Measurements from ENCODE around the gene HEATR9. TPM values are rescaled to one million over a fixed set of nuclear protein-coding genes. Genes with fewer than 3 reads are reported as not detected.

The HEATR9 gene
- total RNA-seq, 2 experiments from 2014 or later: 0.38 to 0.70 TPM

DNA sequence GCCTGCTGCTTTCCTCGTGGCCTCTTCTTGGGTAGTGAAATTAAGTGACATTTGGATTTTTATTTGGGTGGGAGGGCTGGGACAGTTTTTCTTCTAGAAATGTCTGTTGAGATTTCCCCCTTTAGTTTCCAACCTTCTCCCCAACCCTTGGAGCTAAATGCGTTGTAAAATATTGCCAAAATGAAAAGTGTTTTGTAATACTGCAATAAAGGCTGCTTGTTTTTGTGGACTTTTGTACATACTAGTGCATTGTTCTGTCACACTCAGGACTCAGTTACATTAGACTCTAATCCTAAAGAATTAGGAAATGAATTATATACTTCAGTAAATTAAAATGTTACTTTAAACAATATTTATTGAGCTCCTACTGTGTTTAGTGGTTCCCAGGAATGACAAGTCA, 21.7 kb downstream of the HEATR9 start:
- Mint-ChIP-seq H3K4me1 (ENCODE audit: low read depth) (peaks cover 15% of the 10 kb centered on the region), H3K36me3 (ENCODE audit: low read depth) (peaks cover 58% of the 10 kb centered on the region), H3K27ac (no peak overlapping the region), H3K9me3 (no peaks in the 10 kb centered on the region), H3K27me3 (no peaks in the 10 kb centered on the region), H3K4me3 (no peak overlapping the region)
- ChIA-PET CTCF (interaction anchor here (1.0 to 4.5 kb wide), 9 partner anchors 9 to 226 kb away, joined by 3 to 23 read pairs (median 4); partner anchors contain the start of genes RDM1 and TAF15), POLR2A (interaction anchor here (0.6 to 1.9 kb wide), 4 partner anchors 10 to 96 kb away, joined by 3 to 6 read pairs (median 4); no protein-coding TSS in a partner anchor)
- no peak for DNase-seq
- intact Hi-C loops (cut with micrococcal nuclease): no loop called here
- no peak for ATAC-seq
- TF ChIP-seq, protein P1, sequence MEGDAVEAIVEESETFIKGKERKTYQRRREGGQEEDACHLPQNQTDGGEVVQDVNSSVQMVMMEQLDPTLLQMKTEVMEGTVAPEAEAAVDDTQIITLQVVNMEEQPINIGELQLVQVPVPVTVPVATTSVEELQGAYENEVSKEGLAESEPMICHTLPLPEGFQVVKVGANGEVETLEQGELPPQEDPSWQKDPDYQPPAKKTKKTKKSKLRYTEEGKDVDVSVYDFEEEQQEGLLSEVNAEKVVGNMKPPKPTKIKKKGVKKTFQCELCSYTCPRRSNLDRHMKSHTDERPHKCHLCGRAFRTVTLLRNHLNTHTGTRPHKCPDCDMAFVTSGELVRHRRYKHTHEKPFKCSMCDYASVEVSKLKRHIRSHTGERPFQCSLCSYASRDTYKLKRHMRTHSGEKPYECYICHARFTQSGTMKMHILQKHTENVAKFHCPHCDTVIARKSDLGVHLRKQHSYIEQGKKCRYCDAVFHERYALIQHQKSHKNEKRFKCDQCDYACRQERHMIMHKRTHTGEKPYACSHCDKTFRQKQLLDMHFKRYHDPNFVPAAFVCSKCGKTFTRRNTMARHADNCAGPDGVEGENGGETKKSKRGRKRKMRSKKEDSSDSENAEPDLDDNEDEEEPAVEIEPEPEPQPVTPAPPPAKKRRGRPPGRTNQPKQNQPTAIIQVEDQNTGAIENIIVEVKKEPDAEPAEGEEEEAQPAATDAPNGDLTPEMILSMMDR (IDR thresholded peaks at IDR 0.05): no peak

DNA sequence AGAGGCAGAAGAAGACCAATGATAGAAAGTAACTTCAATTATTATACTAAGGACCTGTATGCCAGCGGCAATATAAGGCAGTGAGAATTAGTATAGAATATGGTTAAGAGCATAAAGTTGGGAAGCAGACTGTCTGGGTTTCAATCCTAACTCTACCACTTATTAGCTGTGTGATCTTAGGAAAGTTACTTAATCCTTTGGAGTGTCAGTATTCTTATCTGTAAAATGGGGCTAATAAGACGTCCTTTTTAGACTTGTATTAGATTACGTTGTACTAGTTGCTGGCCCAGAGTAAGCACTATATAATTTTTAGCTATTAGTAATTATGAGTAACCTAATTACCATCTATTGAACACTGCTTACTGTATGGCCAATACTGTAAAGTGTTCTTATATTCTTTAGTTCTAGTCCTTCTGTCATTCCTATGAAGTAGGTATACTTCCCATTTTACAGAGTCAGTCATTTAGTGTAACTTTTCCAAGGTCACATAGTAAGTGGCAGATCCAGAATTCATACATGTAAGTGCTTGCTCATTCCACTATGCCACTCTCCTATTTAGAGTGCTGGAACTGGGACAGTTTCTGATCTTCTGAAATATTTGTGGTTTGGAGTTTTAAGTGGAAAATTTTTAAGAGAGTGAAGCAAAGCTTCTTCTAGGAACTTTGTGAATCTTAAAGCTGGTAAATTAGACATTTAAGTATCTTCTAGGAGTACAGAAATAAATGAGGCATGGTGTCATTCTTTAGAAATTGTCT, 22.5 kb downstream of the HEATR9 start:
- ChIA-PET CTCF (interaction anchor here (1.0 to 4.5 kb wide), 4 partner anchors 9 to 303 kb away, joined by 3 to 23 read pairs (median 5); no protein-coding TSS in a partner anchor), POLR2A (interaction anchor here (1.9 kb wide), 1 partner anchor 36 kb away, joined by 6 read pairs; no protein-coding TSS in a partner anchor)
- Mint-ChIP-seq H3K36me3 (ENCODE audit: low read depth) (peaks cover 61% of the 10 kb centered on the region), H3K4me1 (ENCODE audit: low read depth) (peaks cover 15% of the 10 kb centered on the region), H3K27me3 (no peaks in the 10 kb centered on the region), H3K4me3 (no peak overlapping the region), H3K27ac (no peak overlapping the region), H3K9me3 (no peaks in the 10 kb centered on the region)
- intact Hi-C loops (cut with micrococcal nuclease): no loop called here
- TF ChIP-seq, protein P1 (IDR thresholded peaks at IDR 0.05): no peak
- DNase-seq (no peak), ATAC-seq (no peak)

DNA sequence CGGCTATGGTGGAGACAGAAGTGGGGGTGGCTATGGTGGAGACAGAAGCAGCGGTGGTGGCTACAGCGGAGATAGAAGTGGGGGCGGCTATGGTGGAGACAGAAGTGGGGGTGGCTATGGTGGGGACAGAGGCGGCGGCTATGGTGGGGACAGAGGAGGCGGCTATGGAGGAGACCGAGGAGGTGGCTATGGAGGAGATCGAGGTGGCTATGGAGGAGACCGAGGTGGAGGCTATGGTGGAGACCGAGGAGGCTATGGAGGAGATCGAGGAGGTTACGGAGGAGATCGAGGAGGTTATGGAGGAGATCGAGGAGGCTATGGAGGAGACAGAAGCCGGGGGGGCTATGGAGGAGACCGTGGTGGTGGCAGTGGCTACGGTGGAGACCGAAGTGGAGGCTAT, 24.1 kb downstream of the HEATR9 start:
- TF ChIP-seq, protein P1 (IDR thresholded peaks at IDR 0.05): no peak
- DNase-seq: no peak
- intact Hi-C loops (cut with micrococcal nuclease): no loop called here
- Mint-ChIP-seq H3K4me3 (no peak overlapping the region), H3K4me1 (ENCODE audit: low read depth) (peaks cover 12% of the 10 kb centered on the region), H3K9me3 (no peaks in the 10 kb centered on the region), H3K27ac (no peak overlapping the region), H3K36me3 (ENCODE audit: low read depth) (peaks cover 63% of the 10 kb centered on the region), H3K27me3 (no peaks in the 10 kb centered on the region)
- no peak for ATAC-seq
- ChIA-PET POLR2A (no interaction called here), CTCF (no interaction called here)

DNA sequence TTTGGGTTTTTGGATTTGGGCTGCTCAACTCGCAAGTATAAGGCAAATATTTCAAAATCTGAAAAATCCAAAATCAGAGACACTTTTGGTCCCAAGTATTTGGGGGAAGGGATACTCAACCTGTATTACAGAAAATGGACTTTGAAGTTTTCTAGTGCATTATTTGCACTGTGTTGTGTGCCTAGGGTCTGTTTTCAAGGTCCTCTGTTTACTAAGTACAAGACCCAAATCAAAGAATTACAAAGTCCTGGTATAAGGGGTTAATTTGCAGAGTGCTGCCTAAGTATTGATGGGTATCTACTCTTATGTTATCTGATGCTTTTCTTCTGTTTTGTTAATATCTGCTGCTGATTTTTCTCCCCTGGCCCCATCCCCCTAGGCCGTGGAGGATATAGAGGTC, 25.0 kb downstream of the HEATR9 start:
- POLR2A ChIA-PET: no interaction called here
- Mint-ChIP-seq H3K9me3 (no peaks in the 10 kb centered on the region), H3K4me3 (no peak overlapping the region), H3K4me1 (ENCODE audit: low read depth) (peaks cover 11% of the 10 kb centered on the region), H3K27ac (no peak overlapping the region), H3K36me3 (ENCODE audit: low read depth) (peaks cover 62% of the 10 kb centered on the region), H3K27me3 (no peaks in the 10 kb centered on the region)
- CTCF ChIA-PET: no interaction called here
- TF ChIP-seq, protein P1 (IDR thresholded peaks at IDR 0.05): no peak
- intact Hi-C loops (cut with micrococcal nuclease): no loop called here
- DNase-seq (no peak), ATAC-seq (no peak)

DNA sequence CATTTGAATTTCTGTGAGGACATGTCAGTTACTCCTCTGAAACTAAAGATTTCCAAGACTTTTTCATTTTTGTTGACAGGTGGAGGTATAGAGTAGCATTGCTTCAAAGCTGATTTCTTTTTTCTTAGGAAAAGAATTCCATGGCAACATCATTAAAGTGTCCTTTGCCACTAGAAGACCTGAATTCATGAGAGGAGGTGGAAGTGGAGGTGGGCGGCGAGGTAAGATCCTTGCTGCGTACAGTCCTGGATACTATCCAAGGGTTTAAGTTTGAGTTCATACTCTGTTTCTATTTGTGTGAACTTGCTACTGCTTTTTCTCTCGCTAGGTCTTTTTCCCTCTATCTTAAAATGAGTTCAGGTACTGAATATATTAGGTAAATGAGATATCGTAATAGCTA, 26.5 kb downstream of the HEATR9 start:
- H3K9me3 Mint-ChIP-seq: no peaks in the 10 kb centered on the region
- ATAC-seq (no peak), DNase-seq (no peak)
- CTCF ChIA-PET: interaction anchor here (0.7 to 1.3 kb wide), 3 partner anchors 82 to 229 kb away, joined by 3 read pairs; no protein-coding TSS in a partner anchor
- no peak overlapping the region for H3K27ac Mint-ChIP-seq
- no peak overlapping the region for H3K4me3 Mint-ChIP-seq
- H3K4me1 Mint-ChIP-seq (ENCODE audit: low read depth): peaks cover 14% of the 10 kb centered on the region
- intact Hi-C loops (cut with micrococcal nuclease): no loop called here
- H3K27me3 Mint-ChIP-seq: no peaks in the 10 kb centered on the region
- POLR2A ChIA-PET: interaction anchor here (0.9 to 1.4 kb wide), 2 partner anchors 12 to 32 kb away, joined by 3 read pairs; no protein-coding TSS in a partner anchor
- TF ChIP-seq, protein P1 (IDR thresholded peaks at IDR 0.05): no peak
- peaks cover 62% of the 10 kb centered on the region for H3K36me3 Mint-ChIP-seq (ENCODE audit: low read depth)

All from activated CD8-positive, alpha-beta T cell treated with anti-CD3 and anti-CD28 coated beads for 36 hours (primary cell).